Sigmoid colon (tissue), 7 donors: ENCODE data around the gene TTC39B. TPM values are rescaled to one million over a fixed set of nuclear protein-coding genes. Genes with fewer than 3 reads are reported as not detected.
"Not testable (repeated sequence)": the region's sequence is repeated elsewhere in the genome, so short reads cannot be mapped to it uniquely, and the experiment has no call there.

Experiments used
- DNase-seq: peaks from one replicate; pipeline ENCODE4 v3.0.0-alpha.2; 2019
- H3K27ac ChIP-seq, 4 donors: fragments of 200-600 bp; sonication (generic); one replicate each; pipeline ENCODE4 v1.5.1; 2016 to 2019; ENCODE audit warnings: mild to moderate bottlenecking in 1 of 4
- H3K27me3 ChIP-seq, 3 donors: fragments of 200-600 bp; sonication (generic); one replicate each; pipeline ENCODE4 v1.5.1; 2019; ENCODE audit warnings: mild to moderate bottlenecking in 1 of 3
- H3K36me3 ChIP-seq, 4 donors: fragments of 200-600 bp; sonication (generic); one replicate each; pipeline ENCODE4 v1.5.1; 2016 to 2019
- H3K4me1 ChIP-seq, 4 donors: fragments of 200-600 bp; sonication (generic); one replicate each; pipeline ENCODE4 v1.5.1; 2017 to 2019
- H3K4me3 ChIP-seq, 4 donors: fragments of 200-600 bp; sonication (generic); one replicate each; pipeline ENCODE4 v1.5.1; 2017 to 2019; ENCODE audit warnings: mild to moderate bottlenecking in 2 of 4, moderate library complexity in 1 of 4
- H3K9me3 ChIP-seq, 4 donors: fragments of 200-600 bp in 3 of 4; sonication (generic) in 3 of 4; one replicate each; pipeline versions ENCODE4 v1.5.1 to v1.6.1; 2013 to 2019
- CTCF ChIP-seq, 4 experiments: fragments of 450-650 bp in 3 of 4; fragments of 200-600 bp in 1 of 4; IDR thresholded peaks; one replicate each; pipeline ENCODE4 v1.5.1; 2016 to 2019; ENCODE audit warnings: antibody characterized with exemption in 4 of 4, mild to moderate bottlenecking in 3 of 4, moderate library complexity in 2 of 4
- EP300 ChIP-seq, 4 donors: sonication (generic); formaldehyde crosslinking; IDR thresholded peaks; one replicate each; pipeline ENCODE4 v1.6.1; 2017; ENCODE audit warnings: antibody characterized with exemption in 4 of 4
- POLR2A ChIP-seq, 2 donors: fragments of 450-650 bp; IDR thresholded peaks; one replicate each; pipeline ENCODE4 v1.6.1; 2016; ENCODE audit warnings: antibody characterized with exemption in 2 of 2, mild to moderate bottlenecking in 2 of 2, moderate library complexity in 2 of 2
- POLR2AphosphoS5 ChIP-seq, 4 donors: sonication (generic); formaldehyde crosslinking; IDR thresholded peaks; one replicate each; pipeline ENCODE4 v1.6.1; 2017; ENCODE audit warnings: antibody characterized with exemption in 4 of 4
- WGBS, 2 donors: extraction: QIAGEN DNeasy Blood & Tissue Kit; methylation state at CpG; one replicate each; pipeline ENCODE4 v1.1.7; 2013; 5-methylcytosine and 5-hydroxymethylcytosine counted together
- intact Hi-C: fragments of 100-400 bp; cut with DNase I; formaldehyde crosslinking; loops from one replicate; pipeline ENCODE4 v1.15.1; 2023
- polyA plus RNA-seq, 3 donors: library from polyadenylated mRNA; stranded (reverse); fragments of 200-250 nt; gene quantifications; one replicate each; pipeline ENCODE4 v1.2.3, GENCODE V29; 2013
- total RNA-seq, 4 donors: library from RNA; depleted of rRNA; stranded (reverse); fragments of >200 nt; gene quantifications; one replicate each; pipeline ENCODE4 v1.1.0, GENCODE V29; 2016
- donor health status: healthy with polysubstance abuse.
- donor health status: Bipolar disorder and iron deficiency.
- donor health status: healthy.

TTC39B gene
- total and polyA plus RNA-seq, 7 donors = 4.2 to 15.8 (median 9.1) TPM

- no peaks in the 10 kb centered on the region for H3K27me3 ChIP-seq
- no peaks in the 10 kb centered on the region for H3K36me3 ChIP-seq
- intact Hi-C loops = no loop called here
- no peak overlapping the region for H3K27ac ChIP-seq
- no peak for DNase-seq
- H3K9me3 ChIP-seq = no peaks in the 10 kb centered on the region
- no peak overlapping the region for H3K4me3 ChIP-seq
- H3K4me1 ChIP-seq = no peaks in the 10 kb centered on the region
- 12 to 45% methylated on average over 4 of the region's 4 CpGs for WGBS, 2 donors
- TF ChIP-seq POLR2A (IDR thresholded peaks at IDR 0.05) = no peak
- no peak for TF ChIP-seq CTCF (IDR thresholded peaks at IDR 0.05)
- TF ChIP-seq POLR2AphosphoS5 (IDR thresholded peaks at IDR 0.05) = no peak
These were observed 26.4 kb upstream of the TTC39B start for GRCh38 chr9:15333376-15333881.

GRCh38 chr9:15332939-15333338, 25.9 kb upstream of the TTC39B start:
- no peak overlapping the region for H3K27ac ChIP-seq
- no peaks in the 10 kb centered on the region for H3K27me3 ChIP-seq
- no peak for DNase-seq
- no peaks in the 10 kb centered on the region for H3K36me3 ChIP-seq
- intact Hi-C loops = no loop called here
- H3K9me3 ChIP-seq = no peaks in the 10 kb centered on the region
- WGBS, 2 donors = 39 to 73% methylated on average over 2 of the region's 2 CpGs
- H3K4me3 ChIP-seq = no peak overlapping the region
- TF ChIP-seq CTCF (IDR thresholded peaks at IDR 0.05) = no peak
- no peak for TF ChIP-seq POLR2AphosphoS5 (IDR thresholded peaks at IDR 0.05)
- TF ChIP-seq EP300 (IDR thresholded peaks at IDR 0.05) = no peak
- TF ChIP-seq POLR2A (IDR thresholded peaks at IDR 0.05) = no peak
- no peaks in the 10 kb centered on the region for H3K4me1 ChIP-seq

GRCh38 chr9:15329539-15330109, 22.6 kb upstream of the TTC39B start:
- Histone ChIP-seq H3K27me3 (no peaks in the 10 kb centered on the region), H3K36me3 (no peaks in the 10 kb centered on the region), H3K4me3 (no peak overlapping the region), H3K4me1 (no peaks in the 10 kb centered on the region), H3K27ac (no peak overlapping the region), H3K9me3 (no peaks in the 10 kb centered on the region)
- TF ChIP-seq POLR2AphosphoS5 (IDR thresholded peaks at IDR 0.05) (no peak), POLR2A (IDR thresholded peaks at IDR 0.05) (no peak), CTCF (IDR thresholded peaks at IDR 0.05) (no peak), EP300 (IDR thresholded peaks at IDR 0.05) (no peak)
- intact Hi-C loops = no loop called here
- no peak for DNase-seq
- WGBS, 2 donors = 90 to 94% methylated on average over 4 of the region's 4 CpGs

GRCh38 chr9:15328946-15329345, 21.9 kb upstream of the TTC39B start:
- intact Hi-C loops = no loop called here
- Histone ChIP-seq H3K36me3 (no peaks in the 10 kb centered on the region), H3K27me3 (no peaks in the 10 kb centered on the region), H3K4me3 (no peak overlapping the region), H3K27ac (no peak overlapping the region), H3K4me1 (no peaks in the 10 kb centered on the region), H3K9me3 (no peaks in the 10 kb centered on the region)
- no peak for DNase-seq
- TF ChIP-seq CTCF (IDR thresholded peaks at IDR 0.05) (no peak), EP300 (IDR thresholded peaks at IDR 0.05) (no peak), POLR2AphosphoS5 (IDR thresholded peaks at IDR 0.05) (no peak), POLR2A (IDR thresholded peaks at IDR 0.05) (no peak)
- 94 to 95% methylated on average over 1 of the region's 1 CpG for WGBS, 2 donors

GRCh38 chr9:15322695-15323094, 15.7 kb upstream of the TTC39B start:
- WGBS, 2 donors = 87 to 93% methylated on average over 3 of the region's 3 CpGs
- H3K9me3 ChIP-seq, intact Hi-C loops: not testable (repeated sequence)

GRCh38 chr9:15319661-15320060, 12.6 kb upstream of the TTC39B start:
- H3K4me1 ChIP-seq, H3K4me3 ChIP-seq, H3K9me3 ChIP-seq, H3K27me3 ChIP-seq, DNase-seq, H3K27ac ChIP-seq, H3K36me3 ChIP-seq, intact Hi-C loops: not testable (repeated sequence)
- WGBS, 2 donors = 86 to 93% methylated on average over 9 of the region's 9 CpGs

More at GRCh38 chr9:15322695-15323094, 15.7 kb upstream of the TTC39B start:
- H3K36me3 ChIP-seq, H3K27me3 ChIP-seq, H3K27ac ChIP-seq, H3K4me1 ChIP-seq, H3K4me3 ChIP-seq, DNase-seq: not testable (repeated sequence)
